M059J (cell line): ENCODE measurements around the gene CANT1. TPM values are rescaled to one million over a fixed set of nuclear protein-coding genes. Genes with fewer than 3 reads are reported as not detected.
A peak's percentile ranks its signal among the peaks of the same experiment; 100 is the strongest.
"Not testable (repeated sequence)": the region's sequence is repeated elsewhere in the genome, so short reads cannot be mapped to it uniquely, and the experiment has no call there.

Experiments
- DNase-seq: peaks from one replicate; pipeline ENCODE4 v3.0.0-alpha.2; 2012; ENCODE audit warnings: low read depth
- total RNA-seq: library from RNA; depleted of rRNA; stranded (reverse); fragments of >200 nt; shearing (Covaris generic); gene quantifications from 2 replicates; pipeline ENCODE4 v1.2.3, GENCODE V29; 2014

CANT1 gene
- total RNA-seq, 1 experiment from 2014 or later, result 85.3 TPM

DNA sequence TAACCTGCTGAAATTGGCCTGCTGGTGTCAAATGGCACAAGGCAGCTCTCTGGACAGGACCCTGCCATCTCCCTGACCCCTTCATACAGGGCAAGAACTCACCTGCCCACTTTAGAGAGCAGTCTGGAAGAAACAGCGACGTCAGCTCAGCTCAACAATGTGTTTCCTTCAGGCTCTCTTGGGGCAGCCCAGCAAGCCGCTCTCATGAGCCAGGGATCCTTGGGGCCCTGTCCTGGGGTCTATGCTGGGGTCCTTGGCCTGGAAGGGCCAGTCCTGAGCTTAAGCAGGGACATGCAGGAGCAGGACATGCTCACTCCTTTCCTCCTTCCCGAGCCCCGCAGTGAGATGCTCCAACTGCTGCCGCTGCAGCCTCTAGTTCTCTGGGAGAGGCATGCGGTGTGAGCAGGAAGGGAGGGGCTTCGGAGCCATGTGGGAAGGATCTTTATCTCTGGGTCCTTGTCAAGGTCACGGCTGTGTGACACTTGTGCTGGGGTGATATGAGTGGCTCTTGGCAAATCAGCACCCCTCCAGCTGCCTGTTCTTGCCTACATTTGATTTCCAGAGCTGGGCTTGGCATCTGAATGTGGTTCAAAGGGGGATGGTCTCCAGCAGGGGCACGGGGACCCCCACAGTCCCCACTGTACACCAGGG lies 17.8 kb upstream of the CANT1 start:
- peak; percentile 54 for DNase-seq

DNA sequence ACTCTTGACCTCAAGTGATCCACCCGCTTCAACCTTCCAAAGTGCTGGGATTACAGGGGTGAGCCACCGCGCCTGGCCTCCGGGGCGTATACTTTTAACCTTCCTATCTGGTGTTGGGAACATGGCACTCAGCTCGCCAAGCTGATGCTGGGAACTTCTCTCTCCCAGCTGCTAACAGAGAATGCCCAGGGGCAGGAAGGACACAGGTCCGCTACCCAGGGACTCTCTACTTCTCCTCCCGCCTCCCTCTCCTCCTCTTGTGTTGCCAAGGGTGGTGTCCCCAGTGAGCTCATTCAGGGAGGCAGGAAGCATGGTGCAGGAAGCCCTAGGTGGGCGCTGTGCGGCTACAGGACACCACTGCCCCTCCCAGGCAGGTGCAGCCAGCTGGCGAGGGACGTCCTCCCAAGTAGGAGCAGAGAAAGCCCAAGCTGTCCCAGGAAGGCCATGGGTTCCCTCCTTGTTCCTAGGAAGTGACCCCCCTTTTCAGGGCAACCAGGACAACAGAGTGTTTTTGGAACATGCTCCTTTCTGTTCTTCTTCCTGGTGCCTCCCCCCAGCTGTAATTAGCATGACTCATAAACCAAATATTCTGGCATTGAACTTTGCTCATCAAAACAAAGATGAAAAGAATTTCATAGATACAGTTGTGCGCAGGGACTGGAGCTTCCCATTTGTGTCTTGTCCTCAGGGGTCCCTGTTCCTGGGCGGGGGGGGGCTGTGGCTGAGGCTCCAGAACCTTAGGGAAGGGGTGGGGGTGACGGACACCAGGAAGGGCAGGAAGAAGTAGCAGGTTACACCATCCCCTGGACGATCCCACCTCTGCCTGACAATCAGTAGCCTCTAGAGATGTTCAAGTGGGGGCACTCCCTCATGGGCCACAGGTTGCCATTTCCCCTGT lies 17.1 kb upstream of the CANT1 start:
- DNase-seq, result peak; percentile 88

- peak; percentile 24 for DNase-seq
Observed at GRCh38 chr17:79024901-79025737, 15.6 kb upstream of the CANT1 start.

DNA sequence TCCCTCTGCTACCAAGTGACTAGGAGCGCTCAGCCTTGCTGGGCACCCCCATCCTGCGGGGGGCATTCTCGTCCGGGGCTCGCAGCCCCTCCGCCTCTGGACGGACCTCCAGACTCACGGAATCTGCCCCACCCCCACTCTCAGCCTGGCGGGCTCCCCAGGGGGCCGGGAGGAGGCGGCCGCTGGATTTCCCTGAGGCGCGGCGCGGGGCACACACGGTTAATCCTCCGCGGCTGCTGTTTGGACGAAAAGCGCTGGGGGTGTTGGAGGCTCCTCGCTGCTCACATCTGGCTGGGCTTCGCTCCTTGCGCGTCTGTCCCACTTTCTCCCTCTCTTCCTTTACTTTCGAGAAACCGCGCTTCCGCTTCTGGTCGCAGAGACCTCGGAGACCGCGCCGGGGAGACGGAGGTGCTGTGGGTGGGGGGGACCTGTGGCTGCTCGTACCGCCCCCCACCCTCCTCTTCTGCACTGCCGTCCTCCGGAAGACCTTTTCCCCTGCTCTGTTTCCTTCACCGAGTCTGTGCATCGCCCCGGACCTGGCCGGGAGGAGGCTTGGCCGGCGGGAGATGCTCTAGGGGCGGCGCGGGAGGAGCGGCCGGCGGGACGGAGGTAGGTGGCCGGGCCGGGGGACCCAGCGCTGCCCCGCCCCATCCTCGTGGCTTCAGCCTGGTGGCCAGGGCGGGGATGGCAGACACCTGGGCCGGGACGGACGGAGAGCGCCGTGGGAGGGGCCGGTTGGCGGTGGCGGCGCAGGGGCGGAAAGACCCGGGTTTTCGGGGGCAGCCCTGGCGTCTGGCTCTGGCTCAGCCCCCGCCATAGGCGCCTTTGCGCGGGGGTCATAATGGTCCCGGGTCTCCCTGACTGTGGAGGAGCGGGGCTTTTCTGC lies 14.6 kb upstream of the CANT1 start, which contains the start of gene C1QTNF1:
Gene C1QTNF1, plus strand, starts transcription at position 284 of the 886 bp plus-strand sequence. CDS start 19,800 bp downstream, outside the sequence.
- DNase-seq, result peak; percentile 38

DNA sequence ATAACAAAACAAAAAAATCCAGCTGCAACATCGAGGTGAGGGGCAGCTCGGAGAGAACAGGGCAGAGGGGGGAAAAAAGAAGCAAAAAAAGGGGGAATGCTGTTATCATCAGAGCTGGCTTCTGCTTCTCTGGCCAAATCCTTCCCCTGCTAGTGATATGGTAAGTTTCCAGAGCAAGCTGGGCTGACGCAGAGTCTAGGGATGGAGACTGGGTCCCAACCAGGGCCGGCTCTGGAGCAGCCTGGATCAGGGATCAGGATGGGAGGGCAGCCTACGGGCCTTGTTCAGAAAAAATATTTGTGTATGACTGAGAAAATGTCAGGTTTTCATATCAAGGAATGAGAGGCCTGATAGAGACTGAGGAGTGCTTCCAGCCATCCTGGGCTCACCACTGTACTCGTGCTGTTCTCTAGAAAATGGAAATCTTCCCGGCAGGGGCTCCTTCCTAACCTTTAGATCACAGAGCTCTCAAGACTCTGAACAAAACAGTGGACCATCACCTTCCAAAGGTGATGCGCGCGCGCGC lies 13.7 kb upstream of the CANT1 start:
- DNase-seq, result no peak

DNA sequence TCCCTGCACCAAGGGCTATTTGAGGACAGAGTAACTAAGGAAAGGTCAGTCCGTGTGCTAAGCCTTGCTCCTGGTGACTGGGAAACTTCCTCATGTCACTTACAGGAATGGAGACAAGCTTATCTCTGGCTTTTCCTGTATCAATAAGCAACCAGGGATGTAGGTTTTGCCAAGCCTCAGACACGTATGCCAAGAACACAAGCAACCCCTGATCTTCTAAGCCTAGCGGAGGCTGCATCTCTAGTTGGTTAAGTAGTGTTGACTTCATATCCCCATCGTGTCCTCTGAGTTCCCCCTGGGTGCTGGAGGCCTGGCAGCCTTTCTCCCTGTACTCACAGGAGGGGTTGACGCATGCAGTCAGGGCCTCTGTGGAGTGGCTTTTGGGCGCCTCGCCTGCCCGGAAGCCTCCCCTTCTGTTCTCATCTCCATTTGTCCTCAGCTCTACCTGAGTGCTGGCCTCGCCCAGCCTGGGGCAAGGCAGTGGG lies 13.0 kb upstream of the CANT1 start:
- no peak for DNase-seq

GRCh38 chr17:79021929-79022328 lies 12.4 kb upstream of the CANT1 start:
- not testable (repeated sequence) for DNase-seq

DNA sequence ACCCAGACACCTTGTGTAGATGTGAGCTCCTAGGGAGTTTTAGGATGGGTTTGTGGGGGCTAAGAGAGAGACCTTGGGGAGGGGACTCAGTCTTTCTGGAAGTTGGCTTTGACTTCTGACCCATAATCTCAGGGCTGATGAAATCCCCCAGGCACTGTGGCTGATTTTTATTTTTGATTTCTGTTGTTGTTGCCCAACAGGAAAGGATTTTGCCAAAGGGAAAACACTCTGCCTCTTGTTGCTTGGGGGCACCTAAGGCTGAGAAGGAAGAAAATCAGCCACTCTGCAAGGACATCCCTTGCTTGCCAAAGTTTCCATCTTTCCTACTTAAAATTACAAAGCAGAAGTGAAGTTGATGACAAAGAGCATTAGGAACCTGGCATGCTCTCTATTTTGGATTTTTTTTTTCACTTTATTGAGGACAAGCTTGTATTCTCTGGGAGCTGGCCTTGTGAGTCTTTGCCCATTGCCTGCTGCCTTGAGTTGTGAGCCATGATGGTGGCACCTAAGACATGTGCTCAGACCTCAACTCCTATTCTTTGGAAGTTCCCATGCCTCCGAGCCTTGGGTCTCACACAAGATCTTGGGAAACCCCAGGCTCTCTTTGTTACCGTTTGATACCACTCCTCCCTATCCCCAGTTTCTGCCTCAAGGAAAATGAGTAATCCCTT lies 11.2 kb upstream of the CANT1 start:
- peak; percentile 53 for DNase-seq

DNA sequence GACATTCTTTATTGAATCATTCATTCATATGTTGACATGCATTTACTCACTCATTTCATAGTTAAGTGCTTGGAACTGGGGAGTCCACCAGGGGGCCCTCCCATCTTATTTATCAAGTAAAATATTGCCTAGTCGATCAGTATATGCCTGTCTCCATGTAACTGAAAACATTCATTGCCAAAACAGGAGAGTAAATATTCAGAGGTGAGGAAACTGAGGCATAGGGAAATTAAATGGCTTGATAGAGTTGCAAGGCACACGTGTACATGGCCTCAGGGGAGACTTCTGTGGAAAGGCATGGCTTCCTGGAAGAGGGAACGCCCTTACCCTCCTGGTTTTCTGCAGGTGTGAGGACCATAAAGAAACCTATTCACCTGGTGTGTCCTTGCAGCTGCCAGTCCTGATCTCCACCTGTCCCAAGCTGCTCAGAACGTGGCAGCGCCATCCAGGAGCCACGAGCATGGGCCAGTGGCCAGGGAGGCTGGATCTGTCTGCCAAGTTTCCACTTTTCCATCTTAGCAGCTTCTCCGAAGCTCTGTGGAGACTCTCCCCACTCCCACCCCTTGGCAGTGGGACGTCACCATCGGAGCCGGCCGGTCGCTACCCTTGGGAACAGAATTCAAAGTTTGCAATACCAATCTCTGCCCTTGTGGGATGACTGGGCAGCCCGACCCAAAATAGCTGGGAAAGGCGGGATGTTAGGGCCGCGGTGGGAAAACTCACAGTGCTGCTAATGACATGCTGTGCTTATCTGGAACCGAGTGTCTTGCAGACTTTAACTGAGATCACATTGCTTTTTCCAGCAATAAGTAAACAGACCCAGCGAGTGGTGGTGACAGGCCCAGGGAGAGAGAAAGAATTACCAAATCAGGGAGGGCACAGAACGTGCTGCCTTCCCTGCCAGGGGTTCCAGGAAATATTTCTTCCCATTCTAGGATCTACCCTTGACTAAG lies 10.3 kb upstream of the CANT1 start:
- DNase-seq, result peak; percentile 69

GRCh38 chr17:79019261-79019631 lies 9.7 kb upstream of the CANT1 start:
- no peak for DNase-seq

- no peak for DNase-seq
Observed at GRCh38 chr17:79018370-79018695, 8.8 kb upstream of the CANT1 start.

DNA sequence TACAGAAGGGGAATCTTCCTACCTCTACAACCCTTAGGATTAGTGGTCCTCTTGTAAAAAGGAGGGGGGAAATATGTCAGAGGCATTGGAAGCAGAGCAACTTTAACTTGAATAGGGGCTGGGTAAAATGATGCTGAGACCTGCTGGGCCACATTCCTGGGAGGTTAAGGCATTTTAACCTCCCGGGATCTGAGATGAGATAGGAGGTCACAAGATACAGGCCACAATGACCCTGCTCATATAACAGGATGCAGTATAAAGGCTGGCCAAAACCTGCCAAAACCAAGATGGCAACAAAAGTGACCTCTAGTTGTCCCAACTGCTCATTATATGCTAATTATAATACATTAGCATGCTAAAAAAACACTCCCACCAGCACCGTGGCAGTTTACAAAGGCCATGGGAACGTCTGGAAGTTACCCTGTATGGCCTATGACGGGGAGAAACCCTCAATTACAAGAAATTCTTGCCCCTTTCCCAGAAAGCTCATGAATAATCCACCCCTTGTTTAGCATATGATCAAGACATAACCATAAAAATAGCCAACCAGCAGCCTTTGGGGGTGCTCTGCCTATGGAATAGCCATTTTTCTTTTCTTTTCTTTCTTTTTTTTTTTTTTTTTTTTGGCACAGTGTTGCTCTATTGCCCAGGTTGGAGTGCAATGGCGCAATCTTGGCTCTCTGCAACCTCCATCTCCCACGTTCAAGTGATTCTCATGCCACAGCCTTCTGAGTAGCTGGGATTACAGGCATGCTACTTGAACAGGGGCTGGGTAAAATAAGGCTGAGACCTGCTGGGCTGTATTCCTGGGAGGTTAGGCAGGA lies 8.2 kb upstream of the CANT1 start:
- DNase-seq, result no peak

GRCh38 chr17:79014158-79014758 lies 4.7 kb upstream of the CANT1 start:
- DNase-seq, result no peak

- DNase-seq, result no peak
Observed at GRCh38 chr17:79012563-79013134, 3.1 kb upstream of the CANT1 start.

DNA sequence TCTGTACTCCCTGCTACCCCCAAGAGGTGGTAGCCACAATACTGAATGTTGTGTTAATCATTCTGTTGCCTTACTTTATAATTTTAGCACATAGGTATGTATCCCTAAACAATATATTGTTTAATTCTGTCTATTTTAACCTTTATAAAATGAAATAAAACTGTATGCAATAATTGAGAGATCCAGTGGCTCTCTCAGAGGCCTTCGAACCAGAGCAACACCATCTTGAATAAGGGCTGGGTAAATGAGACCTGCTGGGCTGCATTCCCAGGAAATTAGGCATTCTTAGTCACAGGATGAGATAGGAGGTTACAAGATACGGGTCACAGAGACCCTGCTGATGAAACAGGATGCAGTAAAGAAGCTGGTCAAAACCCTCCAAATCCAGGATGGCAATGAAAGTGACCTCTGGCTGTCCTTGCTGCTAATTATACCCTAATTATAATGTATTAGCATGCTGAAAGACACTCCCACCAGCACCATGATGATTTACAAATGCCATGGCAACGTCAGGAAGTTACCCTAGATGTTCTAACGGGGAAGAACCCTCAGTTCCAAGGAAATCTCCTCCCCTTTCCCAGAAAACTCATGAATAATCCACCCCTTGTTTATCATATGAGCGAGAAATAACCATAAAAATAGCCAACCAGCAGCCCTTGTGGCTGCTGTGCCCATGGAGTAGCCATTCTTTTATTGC lies 2.0 kb upstream of the CANT1 start:
- peak; percentile 74 for DNase-seq

GRCh38 chr17:79010304-79010646 lies 711 bp upstream of the CANT1 start:
- DNase-seq, result no peak
